Testis (tissue), 2 donors: Measurements from ENCODE around the gene ATF6B.

Experiments
- POLR2A ChIP-seq: fragments of 450-650 bp; IDR thresholded peaks from one replicate; pipeline ENCODE4 v1.6.1; 2017; ENCODE audit warnings: antibody characterized with exemption, mild to moderate bottlenecking, moderate library complexity
- TF ChIP-seq, protein P1 (sequence below), 3 experiments: fragments of 450-650 bp in 2 of 3; fragments of 200-600 bp in 1 of 3; sonication (generic) in 1 of 3; IDR thresholded peaks; one replicate each; pipeline ENCODE4 v1.5.1; 2016 to 2019; ENCODE audit warnings: antibody characterized with exemption in 3 of 3, mild to moderate bottlenecking in 2 of 3, moderate library complexity in 1 of 3

DNA sequence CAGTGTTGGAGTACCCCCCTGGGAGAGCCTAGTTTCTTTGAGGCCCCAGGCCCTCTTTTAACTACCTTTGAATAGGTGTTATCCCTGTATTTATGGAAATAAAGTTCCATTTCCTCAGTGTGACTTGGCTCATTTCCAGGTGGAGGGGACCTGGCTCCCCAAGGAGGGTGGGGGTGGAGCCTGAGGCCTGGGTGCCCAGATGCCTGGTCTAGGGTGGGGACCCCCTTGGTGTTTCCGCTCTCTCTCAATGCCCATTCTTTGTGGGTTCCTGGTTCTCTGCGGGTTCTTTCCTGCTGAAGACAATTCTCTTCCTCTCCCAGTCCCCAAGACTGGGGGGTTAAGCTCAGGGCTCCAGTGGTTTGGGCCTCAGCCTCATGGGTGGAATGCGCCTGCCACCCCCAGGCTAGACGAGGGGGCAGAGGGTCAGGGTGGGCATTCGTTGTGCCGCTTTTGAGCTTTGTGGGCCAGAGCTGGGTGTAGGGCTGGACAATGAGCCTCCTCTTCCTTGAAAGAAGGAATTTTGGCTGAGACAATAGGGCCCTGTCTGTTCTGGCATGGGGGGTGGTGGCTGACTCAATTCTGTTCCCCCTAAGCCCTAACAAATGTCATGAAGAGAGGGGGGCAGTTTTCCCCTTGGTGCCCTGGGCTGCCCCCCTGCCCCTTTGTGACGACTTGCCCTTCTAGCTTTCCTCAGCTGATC, 35.7 kb upstream of the ATF6B start:
- TF ChIP-seq, protein P1, sequence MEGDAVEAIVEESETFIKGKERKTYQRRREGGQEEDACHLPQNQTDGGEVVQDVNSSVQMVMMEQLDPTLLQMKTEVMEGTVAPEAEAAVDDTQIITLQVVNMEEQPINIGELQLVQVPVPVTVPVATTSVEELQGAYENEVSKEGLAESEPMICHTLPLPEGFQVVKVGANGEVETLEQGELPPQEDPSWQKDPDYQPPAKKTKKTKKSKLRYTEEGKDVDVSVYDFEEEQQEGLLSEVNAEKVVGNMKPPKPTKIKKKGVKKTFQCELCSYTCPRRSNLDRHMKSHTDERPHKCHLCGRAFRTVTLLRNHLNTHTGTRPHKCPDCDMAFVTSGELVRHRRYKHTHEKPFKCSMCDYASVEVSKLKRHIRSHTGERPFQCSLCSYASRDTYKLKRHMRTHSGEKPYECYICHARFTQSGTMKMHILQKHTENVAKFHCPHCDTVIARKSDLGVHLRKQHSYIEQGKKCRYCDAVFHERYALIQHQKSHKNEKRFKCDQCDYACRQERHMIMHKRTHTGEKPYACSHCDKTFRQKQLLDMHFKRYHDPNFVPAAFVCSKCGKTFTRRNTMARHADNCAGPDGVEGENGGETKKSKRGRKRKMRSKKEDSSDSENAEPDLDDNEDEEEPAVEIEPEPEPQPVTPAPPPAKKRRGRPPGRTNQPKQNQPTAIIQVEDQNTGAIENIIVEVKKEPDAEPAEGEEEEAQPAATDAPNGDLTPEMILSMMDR (IDR thresholded peaks at IDR 0.05): no peak
- TF ChIP-seq POLR2A: no peak
